HUDEP-2 (cell line): ENCODE data around the gene KAT2A.
A peak's percentile ranks its signal among the peaks of the same experiment; 100 is the strongest.

ENCODE experiments used
- DNase-seq, 76 experiments: peaks; one replicate each; lab custom pipeline; 2025; ENCODE audit not compliant: unreplicated experiment in 76 of 76; lab: John Stamatoyannopoulos, UW

Gene KAT2A

DNA sequence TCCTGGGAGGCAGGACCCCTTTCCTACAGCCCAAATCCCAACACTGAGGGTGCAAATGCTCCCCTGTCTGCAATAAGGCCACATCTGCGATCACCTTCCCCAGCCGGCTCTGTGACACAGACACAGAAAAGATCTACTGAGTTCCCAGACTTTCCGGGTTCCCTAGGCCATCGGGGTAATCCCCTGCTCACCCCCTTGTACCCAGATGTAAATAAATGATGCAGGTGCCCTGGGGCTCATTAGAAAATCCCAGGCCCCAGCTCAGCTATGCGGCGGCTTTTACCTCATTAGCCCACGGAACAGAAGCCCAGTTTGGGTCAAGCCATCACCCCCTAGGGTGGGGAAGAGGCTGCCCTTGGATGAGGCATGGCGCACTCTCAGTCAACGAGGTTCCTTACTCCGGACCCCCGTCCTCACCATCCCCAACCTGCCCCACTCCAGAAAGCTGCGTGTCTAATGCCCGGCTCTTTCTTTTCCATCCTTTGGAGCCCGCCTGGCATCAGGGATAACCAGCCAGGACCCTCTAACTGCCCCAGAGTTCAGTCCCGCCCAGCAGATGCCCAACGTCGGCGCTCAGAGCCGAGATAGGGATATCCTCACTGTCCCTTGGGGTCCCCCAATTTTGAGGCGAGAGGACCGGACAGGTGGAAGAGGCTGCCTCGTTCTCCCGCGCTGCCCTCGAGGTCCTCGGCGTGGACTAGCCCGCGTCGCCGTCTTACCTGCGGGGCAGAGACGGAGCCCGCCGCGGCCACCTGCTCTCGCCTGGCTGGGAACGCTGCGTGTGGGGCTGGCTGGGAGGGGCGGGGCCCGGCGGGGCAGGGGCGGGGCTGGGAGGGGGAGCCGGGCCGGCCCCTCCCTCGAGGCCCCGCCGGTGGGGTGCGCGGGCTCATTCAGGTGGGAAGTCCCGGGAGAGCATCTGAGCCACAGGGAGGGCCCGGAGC is 23.2 kb downstream of the KAT2A start, which contains the start of gene ZNF385C:
Gene ZNF385C (minus strand): TSS at position 783 of the 941 bp plus-strand sequence. CDS start 35,417 bp downstream, outside the sequence.
- no peak for DNase-seq

DNA sequence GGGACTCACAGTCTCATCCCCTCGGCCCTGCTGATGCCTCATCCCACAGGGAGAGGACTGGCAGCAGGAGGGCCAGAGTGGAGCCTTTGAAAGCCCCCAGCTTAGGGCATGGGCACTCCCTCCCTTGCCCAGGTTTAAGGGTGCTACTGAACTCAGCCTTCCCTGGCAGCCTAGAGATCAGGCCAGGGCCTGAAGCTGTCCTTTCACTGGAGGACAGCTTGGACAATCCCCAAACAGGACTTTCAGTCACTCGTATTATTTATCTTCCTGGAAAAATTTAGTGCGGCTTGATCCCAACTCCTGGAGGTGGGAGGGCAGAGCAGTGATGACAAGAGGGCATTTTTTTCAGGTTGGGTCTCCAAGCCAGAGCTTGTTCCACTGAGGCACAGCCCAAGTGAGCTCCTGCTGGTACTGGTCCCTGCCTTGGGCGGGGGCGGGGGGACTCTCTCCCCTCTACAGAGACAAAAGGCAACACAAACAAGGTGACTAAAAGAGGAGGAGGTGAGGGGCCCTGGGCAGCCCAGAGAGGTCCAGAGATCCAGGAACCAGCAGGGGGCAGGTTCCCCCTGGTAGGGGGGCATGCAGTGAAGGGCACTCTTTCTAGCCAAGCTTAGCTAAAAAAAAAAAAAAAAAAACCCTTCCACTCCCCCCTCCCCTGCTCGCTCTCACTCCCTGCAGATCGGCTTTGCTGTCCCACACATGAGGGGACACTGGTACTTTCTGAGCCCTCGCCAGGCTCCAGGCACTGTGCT is 24.6 kb downstream of the KAT2A start:
- DNase-seq: no peak

DNA sequence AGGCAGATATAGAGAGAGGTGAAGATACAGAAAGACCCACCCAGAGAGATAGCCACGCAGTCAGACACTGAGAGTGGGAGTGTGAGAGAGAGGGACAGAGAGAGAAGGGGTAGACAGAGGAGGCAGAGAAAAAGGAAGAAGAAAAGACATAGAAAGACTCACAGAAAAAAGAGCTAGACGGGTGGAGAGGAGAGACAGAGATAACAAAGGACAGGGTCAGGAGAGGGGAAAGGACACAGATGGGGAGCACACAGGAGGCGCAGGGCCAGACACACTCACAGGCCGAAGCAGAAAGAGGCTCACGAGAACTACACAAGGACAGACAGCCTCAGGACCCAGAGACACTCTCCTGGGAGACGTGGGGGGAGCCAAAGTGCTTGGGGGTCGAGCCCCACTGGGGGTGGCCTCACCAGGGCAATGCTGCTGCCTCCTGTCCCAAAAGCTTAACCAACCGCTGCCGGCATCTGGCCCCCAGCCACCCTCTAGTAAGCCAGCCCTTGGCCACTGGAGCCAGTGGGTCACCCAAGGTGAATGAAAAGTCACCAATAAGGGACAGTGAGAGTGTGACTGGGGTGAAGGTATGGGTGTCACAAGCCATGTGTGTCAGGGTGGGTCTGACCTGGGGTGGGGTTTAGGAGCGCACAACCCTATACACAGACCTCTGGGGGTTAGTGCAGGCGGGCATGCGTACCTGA is 26.6 kb downstream of the KAT2A start:
- DNase-seq: no peak

DNA sequence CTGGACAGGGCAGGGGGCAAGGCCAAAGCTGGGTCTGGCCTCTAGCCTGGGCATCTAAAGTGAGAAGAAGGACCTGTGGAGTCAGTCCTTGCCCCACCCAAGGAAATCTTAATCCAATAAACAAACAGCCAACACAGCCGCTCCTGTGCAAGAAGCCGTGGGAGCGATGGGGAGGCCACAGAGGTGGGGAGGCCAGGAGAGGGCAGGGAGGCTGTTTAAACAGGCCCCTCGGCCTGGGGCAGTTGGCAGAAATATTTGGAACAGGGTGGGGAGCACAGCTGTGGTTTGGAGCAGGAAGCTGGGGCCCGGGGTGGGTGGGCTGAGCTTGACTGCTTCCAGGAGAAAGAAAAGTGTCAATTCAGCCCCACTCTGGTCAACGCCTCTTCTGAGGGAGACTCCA is 28.2 kb downstream of the KAT2A start:
- no peak for DNase-seq

DNA sequence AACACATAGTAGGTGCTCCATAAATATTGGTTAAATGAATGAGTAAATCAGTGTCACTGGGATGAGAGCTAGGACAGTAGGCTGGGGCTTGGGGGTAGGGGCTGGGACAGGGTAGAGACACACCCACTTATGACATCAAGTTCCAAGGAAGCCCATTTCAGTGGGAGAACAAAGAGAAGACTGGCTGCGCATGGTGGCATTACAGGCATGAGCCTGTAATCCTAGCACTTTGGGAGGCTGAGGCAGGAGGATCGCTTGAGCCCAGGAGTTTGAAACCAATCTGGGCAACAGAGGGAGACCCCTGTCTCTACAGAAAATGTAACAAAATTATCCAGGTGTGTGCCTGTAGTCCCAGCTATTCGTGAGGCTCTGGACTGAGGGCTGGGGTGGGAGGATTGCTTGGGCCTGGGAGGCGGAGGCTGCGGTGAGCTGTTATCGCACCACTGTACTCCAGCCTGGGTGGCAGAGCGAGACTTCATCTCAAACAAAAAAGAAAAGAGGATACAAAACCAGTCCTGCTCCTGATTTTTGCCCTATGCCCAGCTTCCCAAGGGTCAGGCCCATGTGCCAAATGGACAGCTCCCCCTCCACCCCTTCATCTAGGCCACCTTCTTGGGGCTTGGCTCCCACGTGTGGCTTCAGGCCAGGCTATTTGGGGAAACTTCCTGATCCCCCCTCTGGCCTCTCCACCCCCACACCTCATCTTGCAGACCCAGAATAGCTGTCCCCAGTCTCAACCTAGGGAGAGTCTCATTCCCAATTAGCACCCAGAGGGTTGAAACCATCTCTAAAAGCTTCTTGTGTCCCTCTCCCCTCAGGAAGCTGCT is 30.0 kb downstream of the KAT2A start:
- DNase-seq: peak in 3 of 76 experiments; percentile 4 to 14 (median 5)

DNA sequence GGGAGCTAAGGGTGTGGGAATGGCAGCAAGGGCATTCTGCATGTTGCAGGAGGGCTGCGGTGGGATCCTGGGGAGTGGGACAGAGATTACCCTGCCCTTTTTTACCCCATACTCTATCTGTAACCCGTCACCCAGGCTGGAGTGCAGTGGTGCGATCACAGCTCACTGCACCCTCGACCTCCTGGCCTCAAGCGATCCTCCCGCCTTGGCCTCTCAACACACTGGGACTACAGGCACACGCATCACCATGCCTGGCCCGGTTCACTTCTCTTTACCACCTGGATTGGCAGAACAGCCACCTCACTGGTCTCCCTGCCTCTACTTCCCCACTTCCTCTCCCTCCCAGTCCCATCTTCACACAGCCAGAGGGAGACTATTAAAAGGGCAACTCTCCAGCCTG is 32.4 kb downstream of the KAT2A start:
- no peak for DNase-seq

DNA sequence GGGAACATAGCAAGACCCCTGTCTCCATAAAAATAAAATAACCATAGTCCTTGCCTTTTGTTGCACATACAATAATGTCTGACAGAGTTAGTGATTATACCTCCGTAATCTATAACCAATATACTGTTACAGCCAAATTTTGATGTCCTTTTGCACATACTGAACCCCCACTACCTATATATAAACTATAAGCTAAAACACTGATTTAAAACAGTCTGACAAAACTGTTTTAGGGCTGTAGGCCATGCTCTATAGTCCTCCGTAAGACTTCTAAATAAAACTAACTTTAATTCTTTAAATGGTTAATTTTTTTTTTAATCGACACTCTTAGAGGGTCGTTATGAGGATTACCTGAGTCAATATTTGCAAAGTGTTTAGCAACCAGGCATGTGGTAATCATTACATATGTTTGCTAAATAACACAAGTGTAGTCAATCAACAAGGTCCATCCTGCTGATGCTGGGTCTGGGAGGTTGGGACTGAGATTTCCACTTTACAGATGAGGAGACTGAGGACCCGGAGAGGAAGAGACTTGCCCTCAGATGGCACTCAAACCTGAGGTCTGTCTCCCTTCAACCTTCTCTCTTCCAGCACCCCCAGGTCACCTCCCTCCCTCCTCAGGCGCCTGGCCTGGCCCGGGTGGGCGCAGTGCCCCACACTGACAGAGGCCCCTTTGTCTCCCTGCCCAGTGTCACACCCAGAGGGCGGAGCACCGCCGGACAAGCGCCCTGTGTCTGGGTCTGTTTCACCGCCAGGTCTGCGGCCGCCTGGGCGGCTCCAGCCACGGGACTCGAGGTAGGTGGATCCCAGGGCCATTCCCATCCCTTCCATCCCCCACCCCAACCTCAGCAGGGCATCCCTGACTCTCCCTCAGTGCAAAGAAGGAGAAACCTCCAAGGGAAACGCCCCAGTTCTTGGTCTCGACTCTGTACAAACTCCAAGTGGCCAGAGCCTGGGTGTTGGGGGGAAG is 33.1 kb downstream of the KAT2A start:
- DNase-seq: no peak

DNA sequence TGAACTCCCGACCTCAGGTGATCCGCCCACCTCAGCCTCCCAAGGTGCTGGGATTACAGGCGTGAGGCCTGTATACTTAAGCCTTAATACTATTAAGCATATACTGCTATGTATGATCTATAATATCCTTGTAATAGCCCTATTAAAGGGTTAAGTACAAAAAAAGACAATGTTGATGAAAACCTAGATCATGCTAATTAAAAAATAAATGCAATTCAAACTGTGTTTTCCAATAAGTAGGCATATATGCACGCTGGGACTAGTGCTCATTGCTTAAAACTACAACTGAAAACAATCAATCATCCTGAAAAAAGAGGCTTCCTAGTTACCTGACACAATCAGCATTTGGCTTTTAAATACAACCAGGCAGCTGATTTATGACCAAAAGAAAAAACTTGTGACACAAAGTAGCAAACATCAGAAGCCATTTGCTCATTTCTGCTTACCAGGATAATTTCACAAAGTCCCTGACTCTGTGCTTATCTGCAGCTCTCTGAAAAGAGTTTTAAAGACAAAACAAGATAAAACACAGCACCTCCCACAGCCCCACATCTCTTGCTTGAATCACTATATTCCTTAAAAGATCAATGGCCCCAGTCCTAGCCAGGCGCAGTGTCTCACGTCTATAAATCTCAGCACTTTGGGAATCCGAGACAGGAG is 34.0 kb downstream of the KAT2A start:
- peak in 2 of 76 experiments; percentile 4 to 11 for DNase-seq

DNA sequence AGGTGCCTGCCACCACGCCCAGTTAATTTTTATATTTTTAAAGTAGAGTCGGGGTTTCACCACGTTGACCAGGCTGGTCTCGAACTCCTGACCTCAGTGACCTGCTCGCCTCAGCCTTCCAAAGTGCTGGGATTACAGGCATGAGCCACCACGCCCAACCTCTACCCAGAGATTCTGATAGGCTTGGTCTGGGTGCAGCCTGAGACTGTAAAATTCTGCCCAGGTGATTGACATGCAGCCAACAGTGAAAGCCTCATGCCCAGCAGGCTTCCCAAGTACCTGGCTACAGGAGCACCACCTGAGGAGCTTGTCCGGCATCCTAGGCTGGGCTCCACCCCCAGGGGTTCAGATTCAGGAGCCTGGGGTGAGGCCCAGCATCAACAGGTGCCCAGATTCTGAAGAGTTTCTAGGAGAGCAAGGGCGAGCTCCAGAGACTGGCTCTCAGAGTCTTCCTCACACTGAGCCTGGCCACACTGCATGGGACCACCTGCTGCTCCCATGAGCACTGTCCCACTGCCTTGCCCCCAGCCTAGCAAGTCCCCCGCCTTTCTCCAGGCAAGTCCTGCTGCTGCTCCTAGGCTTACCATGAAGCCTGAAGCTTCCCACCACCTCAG is 39.5 kb downstream of the KAT2A start:
- DNase-seq: no peak

DNA sequence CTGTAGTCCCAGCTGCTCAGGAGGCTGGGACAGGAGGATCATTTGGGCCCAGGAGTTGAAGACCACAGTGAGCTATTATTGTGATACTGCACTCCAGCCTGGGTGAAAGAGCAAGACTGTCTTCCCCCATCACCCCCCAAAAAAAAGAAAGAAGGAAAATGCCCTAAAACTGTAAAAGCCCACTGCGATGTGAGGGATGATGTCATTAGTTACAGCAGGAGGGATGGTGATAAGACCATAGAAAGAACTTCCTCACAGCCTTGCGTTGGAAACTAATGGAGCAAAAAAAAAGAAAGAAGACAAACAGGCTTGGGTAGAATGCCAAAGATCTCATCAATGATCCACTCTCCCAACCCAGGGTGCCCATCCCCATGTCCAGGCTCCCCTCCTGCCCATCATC is 41.6 kb downstream of the KAT2A start:
- no peak for DNase-seq

DNA sequence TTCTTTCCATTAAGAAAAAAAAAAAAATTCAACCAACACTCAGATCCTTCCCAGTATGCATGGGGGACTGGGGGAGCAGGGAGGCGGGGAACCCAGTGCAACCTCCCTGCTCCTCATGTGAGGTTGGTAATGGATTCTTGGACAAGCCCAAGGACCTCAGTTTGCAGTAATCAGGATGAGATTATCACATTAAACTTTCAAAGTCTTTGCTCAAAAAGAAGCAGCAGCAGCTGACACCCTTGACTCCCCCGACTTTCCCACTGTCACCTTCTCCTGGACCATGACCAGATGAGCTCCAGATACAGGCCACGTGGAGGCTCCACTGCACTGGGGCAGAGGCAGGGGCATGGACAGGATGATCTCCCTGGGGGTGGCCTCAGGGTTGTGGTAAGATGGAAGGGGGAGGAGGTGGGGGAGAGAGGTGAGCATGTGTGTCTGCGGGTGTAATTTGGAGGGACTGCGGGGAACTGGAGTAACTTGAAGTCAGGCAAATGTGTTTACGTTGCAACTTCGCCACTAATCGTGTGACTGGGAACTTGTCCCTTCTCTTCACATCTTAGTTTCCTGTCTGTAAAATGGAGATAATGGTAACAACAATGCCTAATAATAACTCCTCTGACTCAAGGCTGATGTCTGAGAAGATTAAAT is 42.6 kb downstream of the KAT2A start:
- DNase-seq: peak in 9 of 76 experiments; percentile 9 to 56 (median 15)

DNA sequence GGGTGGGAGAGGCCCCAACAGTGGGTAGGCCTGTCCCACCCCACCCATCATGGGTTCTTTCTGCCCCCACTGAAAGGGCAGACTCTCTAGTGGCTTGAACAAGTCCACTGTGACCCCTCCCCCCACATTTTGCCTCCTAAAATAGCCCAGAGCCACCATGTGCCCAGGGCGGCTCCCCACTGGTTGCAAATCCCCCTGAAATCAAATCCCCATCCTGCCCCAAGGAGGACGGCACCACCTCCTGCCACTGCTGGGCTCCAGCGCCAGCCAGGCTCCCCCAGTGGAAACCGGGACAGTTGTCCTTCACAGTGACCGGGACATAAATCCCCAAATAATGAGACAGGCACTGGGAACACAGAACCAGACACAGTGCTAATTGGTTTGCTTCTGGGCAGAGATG is 43.4 kb downstream of the KAT2A start:
- DNase-seq: no peak

DNA sequence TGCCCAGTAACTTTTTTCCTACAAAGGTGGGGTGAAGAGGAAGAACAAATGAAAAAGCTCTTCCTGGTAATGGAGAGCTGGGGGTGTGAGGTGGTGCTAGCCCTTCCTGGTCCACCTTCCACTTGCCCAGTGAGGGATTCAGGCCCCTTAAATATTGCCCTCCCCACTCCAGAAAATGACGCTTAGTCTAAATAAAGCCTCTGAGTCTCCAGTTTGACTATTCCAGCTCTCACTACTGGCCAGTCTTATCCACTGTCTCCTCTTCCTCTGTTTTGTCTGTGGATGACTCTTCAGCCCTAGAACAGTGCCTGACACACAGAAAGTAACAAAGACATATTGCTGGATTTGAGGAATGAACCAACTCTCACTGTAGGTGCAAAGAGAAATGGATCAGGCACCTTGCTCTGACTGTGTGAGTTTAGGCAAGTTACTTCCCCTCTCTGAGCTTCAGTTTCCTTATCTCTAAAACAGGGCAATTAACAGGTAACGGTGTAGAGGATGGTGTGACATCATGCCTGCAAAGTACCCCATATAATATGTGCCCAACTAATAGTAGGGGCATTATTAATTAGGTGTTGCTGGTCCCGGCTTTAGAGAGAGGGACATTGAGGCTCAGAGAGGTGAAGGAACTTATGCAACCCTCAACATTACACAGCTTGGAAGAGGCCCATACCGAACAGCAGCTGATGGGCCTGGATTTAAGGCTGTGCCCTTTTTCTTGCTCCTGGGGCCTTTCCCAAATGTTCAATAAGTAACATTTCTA is 44.2 kb downstream of the KAT2A start:
- DNase-seq: no peak

DNA sequence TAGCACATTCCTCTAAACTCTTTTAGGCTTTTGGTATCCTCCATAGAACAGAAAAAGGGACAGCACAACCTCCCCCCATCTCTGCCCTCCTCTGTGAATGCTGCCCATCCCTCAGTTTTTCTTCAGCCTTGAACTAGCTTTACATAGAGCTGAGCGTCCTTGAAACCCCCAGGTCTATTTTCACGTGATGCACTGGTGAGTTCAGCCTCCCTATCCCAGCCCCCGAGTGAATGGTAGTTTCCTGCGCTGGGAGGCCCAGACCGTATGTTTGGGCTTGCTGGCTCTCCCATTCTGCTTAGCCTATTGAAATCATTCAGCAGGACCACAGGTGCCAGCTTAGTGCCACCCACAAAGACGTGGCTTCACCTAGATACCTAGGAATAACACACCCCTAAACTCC is 45.4 kb downstream of the KAT2A start:
- no peak for DNase-seq

DNA sequence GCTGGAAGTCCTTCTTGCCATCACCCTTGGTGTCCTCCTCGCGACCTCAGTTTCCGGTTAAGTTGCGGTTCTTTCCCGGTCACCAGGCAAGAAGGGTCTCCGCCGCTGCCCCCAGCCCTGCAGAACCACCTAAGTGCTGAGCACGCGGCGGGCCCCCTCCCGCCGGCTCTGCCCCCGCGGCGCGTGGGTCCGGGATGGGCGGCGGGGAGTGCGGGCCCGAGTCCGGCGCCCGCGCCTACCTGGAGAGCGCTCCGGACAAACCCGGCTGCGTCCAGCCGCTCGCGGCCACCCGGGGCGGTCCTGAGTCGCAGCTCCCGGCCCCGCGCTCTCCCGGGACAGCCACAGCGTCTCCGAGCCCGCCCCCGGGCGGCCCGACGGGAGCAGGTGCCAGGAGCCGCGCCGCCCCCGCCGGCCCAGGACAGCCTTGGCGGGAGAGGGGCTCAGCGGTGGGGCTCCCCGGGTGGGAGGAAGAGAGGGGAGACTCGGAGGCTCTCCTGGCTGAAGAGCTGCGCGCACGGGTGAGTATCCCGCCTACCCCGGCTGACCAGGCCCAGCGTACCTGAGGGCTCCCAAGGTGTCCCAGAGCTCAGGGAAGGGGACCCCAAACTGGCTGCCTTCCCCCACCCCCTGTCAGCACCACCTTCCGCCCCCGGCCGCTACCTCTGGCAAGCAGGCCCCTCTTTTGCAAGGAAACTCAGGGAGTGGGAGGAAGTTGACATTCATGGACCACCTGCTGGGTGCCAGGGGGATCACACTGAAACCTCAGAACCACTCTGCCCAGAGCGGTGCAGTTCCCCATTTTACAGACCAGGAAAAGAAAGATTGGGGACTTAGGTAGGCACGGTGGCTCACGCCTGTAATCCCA is 48.6 kb downstream of the KAT2A start:
- DNase-seq: no peak

DNA sequence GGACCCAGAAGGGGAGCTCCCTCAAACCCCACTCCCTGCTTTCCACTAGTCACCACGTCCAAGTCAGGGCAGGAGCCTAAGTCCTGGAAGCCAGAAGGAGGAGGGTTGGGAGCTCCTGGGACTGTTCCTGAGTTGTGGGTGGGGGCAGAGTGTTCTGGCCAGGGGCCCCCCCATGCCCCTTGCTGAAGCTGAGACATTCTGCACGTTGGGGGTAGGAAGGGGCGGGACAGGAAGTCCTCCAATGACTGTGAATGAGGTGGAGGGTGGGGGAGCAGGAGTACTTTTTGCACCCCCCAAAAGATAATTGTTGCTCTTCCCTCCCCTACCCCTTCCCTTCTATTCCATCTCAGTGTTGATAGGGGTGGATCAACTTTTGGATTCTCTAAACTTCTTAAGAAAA is 49.4 kb downstream of the KAT2A start:
- DNase-seq: no peak
